KMS-11 (cell line): Measurements from ENCODE around the gene CCDC70.

Source experiments
- H2AFZ ChIP-seq: fragments of 200-600 bp; sonication (generic); 2 replicates; pipeline ENCODE4 v1.6.1; 2016; ENCODE audit warnings: antibody characterized with exemption, mixed run types, low read depth
- H3K27ac ChIP-seq: fragments of 200-600 bp; sonication (generic); 2 replicates; pipeline ENCODE4 v1.6.1; 2016; ENCODE audit warnings: mild to moderate bottlenecking, mixed run types
- H3K27me3 ChIP-seq: fragments of 200-600 bp; sonication (generic); 2 replicates; pipeline ENCODE4 v1.6.1; 2017; ENCODE audit warnings: mild to moderate bottlenecking, low read depth, mixed run types, moderate library complexity; ENCODE audit not compliant: insufficient read depth
- H3K36me3 ChIP-seq: fragments of 200-600 bp; sonication (generic); 2 replicates; pipeline ENCODE4 v1.6.1; 2017; ENCODE audit warnings: mild to moderate bottlenecking, mixed run types; ENCODE audit not compliant: insufficient read depth
- H3K4me1 ChIP-seq: fragments of 200-600 bp; sonication (generic); 2 replicates; pipeline ENCODE4 v1.6.1; 2016; ENCODE audit warnings: mild to moderate bottlenecking, low read depth, mixed run types; ENCODE audit not compliant: poor library complexity, severe bottlenecking
- H3K4me2 ChIP-seq: fragments of 200-600 bp; sonication (generic); 2 replicates; pipeline ENCODE4 v1.7.0; 2016; ENCODE audit warnings: mild to moderate bottlenecking, mixed run types
- H3K4me3 ChIP-seq: fragments of 200-600 bp; sonication (generic); IDR thresholded peaks from 2 replicates; pipeline ENCODE4 v1.6.1; 2017; ENCODE audit warnings: low read depth, low read length, mixed read lengths; ENCODE audit not compliant: insufficient read depth
- H3K79me2 ChIP-seq: fragments of 200-600 bp; sonication (generic); 2 replicates; pipeline ENCODE4 v1.6.1; 2016; ENCODE audit warnings: low read depth, mixed run types; ENCODE audit not compliant: insufficient read depth
- H3K9ac ChIP-seq: fragments of 200-600 bp; sonication (generic); 2 replicates; pipeline ENCODE4 v1.6.1; 2016; ENCODE audit warnings: mild to moderate bottlenecking, mixed run types
- H4K20me1 ChIP-seq: fragments of 200-600 bp; sonication (generic); 2 replicates; pipeline ENCODE4 v1.6.1; 2016; ENCODE audit warnings: mild to moderate bottlenecking, mixed run types; ENCODE audit not compliant: insufficient read depth
- TF ChIP-seq, protein P1 (sequence below): fragments of 200-600 bp; sonication (generic); conservative IDR thresholded peaks from 2 replicates; pipeline ENCODE4 v1.6.1; 2017; ENCODE audit warnings: low read depth, mild to moderate bottlenecking, antibody characterized with exemption, low read length, moderate library complexity, mixed read lengths

CCDC70 gene

DNA sequence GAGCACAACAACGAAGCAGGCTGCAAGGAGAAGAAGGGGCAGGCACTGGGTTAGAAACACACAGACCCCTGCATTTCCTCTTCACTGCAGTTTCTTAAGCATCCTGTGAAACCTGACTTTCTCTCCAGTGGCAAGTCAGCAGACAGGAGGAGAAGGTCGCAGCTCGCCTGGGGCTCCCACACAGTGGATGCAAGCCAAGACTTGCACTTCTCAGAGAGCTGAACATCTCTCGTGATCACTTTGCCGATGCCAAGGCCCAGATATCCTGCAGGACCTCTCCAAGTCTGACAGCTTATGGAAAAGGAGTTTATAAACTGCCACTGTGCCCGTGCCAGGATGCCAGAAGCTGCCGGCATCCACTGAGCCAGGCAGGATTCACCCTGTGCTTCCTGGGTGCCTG, 35.2 kb upstream of the CCDC70 start:
- Histone ChIP-seq H3K27me3 (no peaks in the 10 kb centered on the region), H3K79me2 (no peaks in the 10 kb centered on the region), H3K4me1 (peaks cover 41% of the 10 kb centered on the region), H4K20me1 (no peaks in the 10 kb centered on the region), H3K9ac (no peak overlapping the region), H2AFZ (no peak overlapping the region), H3K4me2 (no peak overlapping the region), H3K36me3 (no peaks in the 10 kb centered on the region), H3K4me3 (no peak overlapping the region), H3K27ac (no peak overlapping the region)
- TF ChIP-seq, protein P1, sequence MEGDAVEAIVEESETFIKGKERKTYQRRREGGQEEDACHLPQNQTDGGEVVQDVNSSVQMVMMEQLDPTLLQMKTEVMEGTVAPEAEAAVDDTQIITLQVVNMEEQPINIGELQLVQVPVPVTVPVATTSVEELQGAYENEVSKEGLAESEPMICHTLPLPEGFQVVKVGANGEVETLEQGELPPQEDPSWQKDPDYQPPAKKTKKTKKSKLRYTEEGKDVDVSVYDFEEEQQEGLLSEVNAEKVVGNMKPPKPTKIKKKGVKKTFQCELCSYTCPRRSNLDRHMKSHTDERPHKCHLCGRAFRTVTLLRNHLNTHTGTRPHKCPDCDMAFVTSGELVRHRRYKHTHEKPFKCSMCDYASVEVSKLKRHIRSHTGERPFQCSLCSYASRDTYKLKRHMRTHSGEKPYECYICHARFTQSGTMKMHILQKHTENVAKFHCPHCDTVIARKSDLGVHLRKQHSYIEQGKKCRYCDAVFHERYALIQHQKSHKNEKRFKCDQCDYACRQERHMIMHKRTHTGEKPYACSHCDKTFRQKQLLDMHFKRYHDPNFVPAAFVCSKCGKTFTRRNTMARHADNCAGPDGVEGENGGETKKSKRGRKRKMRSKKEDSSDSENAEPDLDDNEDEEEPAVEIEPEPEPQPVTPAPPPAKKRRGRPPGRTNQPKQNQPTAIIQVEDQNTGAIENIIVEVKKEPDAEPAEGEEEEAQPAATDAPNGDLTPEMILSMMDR, result no peak

DNA sequence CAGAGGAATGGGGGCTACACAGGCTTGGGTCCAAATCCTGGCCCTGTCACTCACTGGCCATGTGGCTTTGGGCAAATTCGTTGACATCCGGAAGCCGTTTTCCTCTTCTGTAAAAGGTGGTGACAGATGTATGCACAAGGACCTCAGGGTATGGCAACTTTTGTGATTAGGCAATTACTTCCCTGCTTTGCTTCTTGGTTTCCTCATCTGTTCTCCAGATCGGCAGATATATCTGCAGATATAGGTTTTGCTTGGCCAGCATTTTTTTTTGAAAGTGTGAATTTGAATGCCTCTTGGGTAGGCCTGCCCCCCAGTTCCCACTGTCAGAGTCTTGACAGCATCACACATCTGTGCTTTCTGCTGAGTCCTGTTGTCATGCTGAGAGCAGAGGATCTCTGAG, 34.5 kb upstream of the CCDC70 start:
- Histone ChIP-seq H3K36me3 (no peaks in the 10 kb centered on the region), H3K79me2 (no peaks in the 10 kb centered on the region), H4K20me1 (no peaks in the 10 kb centered on the region), H3K4me3 (no peak overlapping the region), H3K4me1 (peaks cover 41% of the 10 kb centered on the region), H3K9ac (no peak overlapping the region), H3K27ac (no peak overlapping the region), H3K4me2 (no peak overlapping the region), H2AFZ (no peak overlapping the region), H3K27me3 (no peaks in the 10 kb centered on the region)
- TF ChIP-seq, protein P1, result no peak

DNA sequence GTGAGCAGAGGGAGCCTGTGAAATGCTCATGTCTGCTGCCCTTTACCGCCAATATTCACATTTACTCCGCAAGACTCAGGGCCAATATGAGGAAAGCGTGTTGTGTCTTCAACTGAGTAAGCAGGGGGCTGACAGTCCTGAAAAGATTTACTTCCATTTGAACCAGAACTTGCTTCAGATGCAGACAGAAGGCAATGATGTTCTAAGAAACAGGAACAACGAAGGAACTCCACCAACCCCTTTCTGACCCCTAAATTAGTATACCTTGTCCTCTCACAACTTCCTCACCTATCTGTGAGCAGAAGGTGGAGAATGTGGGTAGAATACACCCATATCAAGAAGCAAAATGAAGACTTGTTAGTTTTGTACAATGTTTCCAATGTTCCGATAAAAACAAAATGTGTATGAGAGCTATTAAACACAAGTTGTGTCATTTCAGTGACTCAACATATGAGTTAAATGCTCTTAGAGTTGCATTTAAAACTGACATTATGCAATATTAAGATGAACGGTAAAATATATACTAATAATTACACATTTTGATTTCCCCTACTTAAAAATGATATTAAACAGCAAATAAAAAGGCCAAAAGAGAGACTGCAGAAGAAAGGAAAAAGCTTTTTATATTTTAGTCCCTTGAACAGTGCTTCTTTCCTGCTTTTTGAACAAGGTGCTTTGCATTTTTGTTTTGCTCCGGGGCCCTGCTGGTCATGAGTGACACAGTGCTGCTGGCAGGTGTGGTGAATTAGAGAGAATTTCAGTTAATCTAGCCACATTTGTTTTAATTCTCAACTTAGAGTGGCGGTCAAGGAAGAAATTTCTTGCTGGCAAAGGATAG, 32.8 kb upstream of the CCDC70 start:
- H2AFZ ChIP-seq, result no peak overlapping the region
- TF ChIP-seq, protein P1, result no peak
- H3K9ac ChIP-seq, result no peak overlapping the region
- peaks cover 39% of the 10 kb centered on the region for H3K4me1 ChIP-seq
- no peaks in the 10 kb centered on the region for H3K79me2 ChIP-seq
- H3K27ac ChIP-seq, result no peak overlapping the region
- H3K36me3 ChIP-seq, result no peaks in the 10 kb centered on the region
- no peak overlapping the region for H3K4me2 ChIP-seq
- no peaks in the 10 kb centered on the region for H4K20me1 ChIP-seq
- no peaks in the 10 kb centered on the region for H3K27me3 ChIP-seq
- no peak overlapping the region for H3K4me3 ChIP-seq

DNA sequence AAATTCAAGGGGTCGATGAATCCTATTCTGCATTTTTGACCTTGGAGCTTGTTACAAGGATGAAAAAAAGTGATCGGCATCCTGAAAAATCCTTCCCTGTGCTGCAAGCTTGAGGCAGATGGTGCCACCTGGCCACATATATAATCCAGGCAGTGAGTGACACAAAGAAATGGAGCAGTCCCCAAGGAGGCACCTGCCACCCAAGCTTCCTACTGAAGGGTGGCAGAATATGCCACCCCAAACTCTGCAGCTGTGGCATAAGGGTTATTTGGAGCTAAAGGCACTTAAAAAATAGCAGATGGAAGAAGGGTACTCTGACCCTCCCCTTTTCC, 32.2 kb upstream of the CCDC70 start:
- Histone ChIP-seq H3K4me2 (no peak overlapping the region), H3K27me3 (no peaks in the 10 kb centered on the region), H2AFZ (no peak overlapping the region), H3K36me3 (no peaks in the 10 kb centered on the region), H3K4me3 (no peak overlapping the region), H3K4me1 (peaks cover 33% of the 10 kb centered on the region), H3K27ac (no peak overlapping the region), H4K20me1 (no peaks in the 10 kb centered on the region), H3K9ac (no peak overlapping the region), H3K79me2 (no peaks in the 10 kb centered on the region)
- TF ChIP-seq, protein P1, result no peak
